ENCODE results near the gene MAP2K1.

DNA sequence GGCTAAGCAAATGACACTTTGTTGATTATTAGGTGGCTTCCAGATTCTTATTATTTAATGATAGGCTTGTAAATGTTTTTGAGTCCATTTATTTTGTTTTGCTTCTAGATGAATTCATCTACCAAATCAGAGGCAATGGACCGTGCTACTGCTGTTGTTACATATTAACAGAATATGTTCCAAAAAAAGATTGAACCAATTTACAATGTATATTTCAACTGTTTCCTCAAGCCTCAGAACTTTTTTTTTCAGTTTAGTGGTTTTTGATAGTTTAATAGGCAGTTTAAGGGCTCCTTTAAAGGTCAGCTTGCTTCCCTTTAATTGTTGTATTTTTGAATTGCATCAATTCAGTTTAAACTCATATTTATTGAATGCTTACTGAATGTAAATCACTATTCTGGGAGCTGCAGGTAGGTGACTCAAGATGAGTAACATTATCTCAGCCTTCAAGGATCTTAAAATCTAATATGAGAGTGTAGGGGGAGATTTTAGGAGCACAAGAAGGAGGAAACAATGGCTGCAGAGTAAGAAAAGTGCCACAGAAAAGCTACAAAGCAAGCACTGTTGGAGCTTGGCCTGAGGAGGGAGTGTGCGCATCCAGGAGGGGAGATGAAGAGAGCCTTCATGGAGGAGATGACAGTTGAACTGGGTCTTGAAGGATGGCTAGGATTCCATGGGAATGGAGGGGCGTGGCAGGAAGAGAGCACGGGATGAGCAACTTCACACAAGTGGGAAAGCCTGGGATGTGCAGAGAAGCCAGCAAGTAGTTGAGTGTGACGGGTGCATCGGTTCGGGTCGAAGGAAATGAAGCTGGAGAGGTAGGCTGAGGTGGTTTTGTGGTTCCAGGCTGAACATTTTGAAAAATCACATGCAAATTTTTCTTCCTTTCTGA, 14.7 kb downstream of the MAP2K1 start:
- TF ChIP-seq POLR2AphosphoS5 (IDR thresholded peaks at IDR 0.05; ENCODE audit: low read depth) (no peak), CTCF (IDR thresholded peaks at IDR 0.05; ENCODE audit: insufficient read depth, low read length) (no peak)

All from HL-60 (cell line).